Pancreas (tissue), 10 donors: Measurements from ENCODE around the gene ZBTB16. TPM values are rescaled to one million over a fixed set of nuclear protein-coding genes. Genes with fewer than 3 reads are reported as not detected.

ENCODE experiments used
- ATAC-seq, 4 donors: fragments of 200-7000 bp; cut with Tn5 transposase; one replicate each; pipeline versions ENCODE4 v1.8.0 to v1.9.1; 2020; ENCODE audit warnings: mild to moderate bottlenecking in 4 of 4, moderate library complexity in 4 of 4
- DNase-seq, 6 donors: peaks; one replicate each; pipeline ENCODE4 v3.0.0-alpha.2; 2020
- FAIRE-seq: peaks from 2 replicates; lab custom pipeline; 2012; peaks lifted over from hg19 to GRCh38; lab: Jason Lieb, UNC
- H3K27ac ChIP-seq, 4 donors: fragments of 200-600 bp; sonication (generic); 1 replicate in 3 of 4; 2 replicates in 1 of 4; pipeline versions ENCODE4 v1.5.0 to v1.8.0; 2020
- H3K27me3 ChIP-seq, 4 donors: fragments of 200-600 bp; one replicate each; pipeline ENCODE4 v1.8.0; 2021
- H3K36me3 ChIP-seq, 3 donors: fragments of 200-600 bp; sonication (generic) in 1 of 3; one replicate each; pipeline versions ENCODE4 v1.5.0 to v1.8.0; 2020 to 2021
- H3K4me1 ChIP-seq, 3 donors: fragments of 200-600 bp; one replicate each; pipeline ENCODE4 v1.8.0; 2021
- H3K4me3 ChIP-seq, 4 donors: fragments of 200-600 bp; sonication (generic) in 2 of 4; one replicate each; pipeline versions ENCODE4 v1.5.0 to v1.8.0; 2020 to 2021
- H3K9me3 ChIP-seq, 4 donors: fragments of 200-600 bp; one replicate each; pipeline ENCODE4 v1.8.0; 2021
- CTCF ChIP-seq, 4 donors: fragments of 200-600 bp; sonication (generic) in 3 of 4; IDR thresholded peaks; one replicate each; pipeline versions ENCODE4 v1.5.0 to v1.8.0; 2021; ENCODE audit warnings: antibody characterized with exemption in 4 of 4
- WGBS, 2 donors: extraction: QIAGEN DNeasy Blood & Tissue Kit; methylation state at CpG; one replicate each; pipeline ENCODE4 v1.1.7; 2013; 5-methylcytosine and 5-hydroxymethylcytosine counted together
- intact Hi-C, 3 donors: fragments of 100-400 bp; cut with DNase I; formaldehyde crosslinking; loops; one replicate each; pipeline versions ENCODE4 v1.11.1 to v1.14.2; 2022
- polyA plus RNA-seq, 2 donors: library from polyadenylated mRNA; stranded (reverse); fragments of 200-250 nt; gene quantifications; one replicate each; pipeline ENCODE4 v1.2.3, GENCODE V29; 2013
- total RNA-seq, 6 donors: library from RNA; stranded (reverse); fragmentation: NEBNext Ultra II Directional in 4 of 6; extraction: Animal tissue kit (Norgen Biotek cat#: 25700) in 4 of 6; gene quantifications; one replicate each; pipeline versions ENCODE4 v1.2.1 to v1.2.4, GENCODE V29; 2021 to 2023
- donor health status: healthy with polysubstance abuse.
- donor health status: DM: no; HTN: no; CAD: no; lungs with moderate emphysema.
- donor health status: DM: no; HTN: no; CAD: no.
- donor health status: control.
- donor health status: control.
- donor health status: Bipolar disorder and iron deficiency.
- donor health status: DM: yes; HTN: yes; CAD: no.
- donor health status: DM: no; HTN: no; CAD: no.
- donor health status: DM: no; HTN: no; CAD: no.
- donor health status: DM: yes; HTN: yes; CAD: no.

ZBTB16 gene
- total and polyA plus RNA-seq, 8 donors = 8.1 to 76.4 (median 42.3) TPM

GRCh38 chr11:114290503-114291235 is 231.2 kb downstream of the ZBTB16 start:
- peak overlapping the region in 1 of 4 donors; percentile 86 for H3K27ac ChIP-seq
- H3K36me3 ChIP-seq = no peaks in the 10 kb centered on the region
- intact Hi-C loops = no loop called here
- no peak overlapping the region for H3K4me3 ChIP-seq
- DNase-seq = no peak
- no peak for TF ChIP-seq CTCF (IDR thresholded peaks at IDR 0.05)
- no peaks in the 10 kb centered on the region for H3K9me3 ChIP-seq
- no peak for FAIRE-seq
- 94 to 96% methylated on average over 2 of the region's 2 CpGs for WGBS, 2 donors
- peaks cover 0 to 24% (median 0%) of the 10 kb centered on the region in 3 donors for H3K4me1 ChIP-seq
- H3K27me3 ChIP-seq = no peaks in the 10 kb centered on the region
- no peak for ATAC-seq

- Histone ChIP-seq H3K9me3 (no peaks in the 10 kb centered on the region), H3K27me3 (no peaks in the 10 kb centered on the region), H3K36me3 (no peaks in the 10 kb centered on the region), H3K4me1 (peaks cover 0 to 24% (median 0%) of the 10 kb centered on the region in 3 donors), H3K4me3 (peak overlapping the region in 1 of 4 donors; percentile 13), H3K27ac (peak overlapping the region in 2 of 4 donors; percentile 54 to 86)
- DNase-seq = no peak
- 68 to 70% methylated on average over 5 of the region's 5 CpGs for WGBS, 2 donors
- FAIRE-seq = no peak
- TF ChIP-seq CTCF (IDR thresholded peaks at IDR 0.05) = no peak
- intact Hi-C loops = no loop called here
- ATAC-seq = no peak
These were observed 231.9 kb downstream of the ZBTB16 start for GRCh38 chr11:114291381-114291780.

GRCh38 chr11:114291842-114292680 is 232.6 kb downstream of the ZBTB16 start:
- Histone ChIP-seq H3K36me3 (no peaks in the 10 kb centered on the region), H3K27ac (peak overlapping the region in 2 of 4 donors; percentile 54 to 86), H3K4me1 (peaks cover 0 to 24% (median 0%) of the 10 kb centered on the region in 3 donors), H3K9me3 (no peaks in the 10 kb centered on the region), H3K27me3 (no peaks in the 10 kb centered on the region), H3K4me3 (peak overlapping the region in 1 of 4 donors; percentile 13)
- DNase-seq (no peak), ATAC-seq (peak in 3 of 4 donors; percentile 5 to 28 (median 12)), FAIRE-seq (peak; percentile 86)
- intact Hi-C loops = no loop called here
- WGBS, 2 donors = 10 to 13% methylated on average over 4 of the region's 4 CpGs
- TF ChIP-seq CTCF (IDR thresholded peaks at IDR 0.05) = no peak

- intact Hi-C loops = no loop called here
- no peak for FAIRE-seq
- Histone ChIP-seq H3K27ac (peak overlapping the region in 2 of 4 donors; percentile 78 to 86), H3K4me3 (no peak overlapping the region), H3K36me3 (no peaks in the 10 kb centered on the region), H3K4me1 (peaks cover 0 to 24% (median 0%) of the 10 kb centered on the region in 3 donors), H3K27me3 (no peaks in the 10 kb centered on the region), H3K9me3 (no peaks in the 10 kb centered on the region)
- no peak for DNase-seq
- WGBS, 2 donors = 57 to 65% methylated on average over 1 of the region's 1 CpG
- no peak for ATAC-seq
- TF ChIP-seq CTCF (IDR thresholded peaks at IDR 0.05) = no peak
These were observed 233.7 kb downstream of the ZBTB16 start for GRCh38 chr11:114293201-114293711.
